AG04450 (cell line): ENCODE measurements around the gene ZBTB7C. TPM values are rescaled to one million over a fixed set of nuclear protein-coding genes. Genes with fewer than 3 reads are reported as not detected.

Experiments
- CTCF ChIA-PET: fragments of 300-600, 350-600 bp; formaldehyde crosslinking; extraction: SDS; loops from one replicate; lab custom pipeline; 2022; ENCODE audit warnings: antibody characterized with exemption, inconsistent platforms; lab: Charles Lee
- POLR2A ChIA-PET: fragments of 350-600 bp; formaldehyde crosslinking; extraction: SDS; loops from one replicate; lab custom pipeline; 2021; ENCODE audit warnings: antibody characterized with exemption, inconsistent platforms; lab: Yijun Ruan, JAX
- DNase-seq: peaks from one replicate; pipeline ENCODE4 v3.0.0-alpha.2; 2011; ENCODE audit warnings: low read depth, low spot score
- H3K27ac ChIP-seq: one replicate; pipeline ENCODE4 v1.5.1; 2012; ENCODE audit warnings: low read depth, low read length, control low read depth
- H3K27me3 ChIP-seq: one replicate; pipeline ENCODE4 v1.6.0; 2012; ENCODE audit warnings: low read length; ENCODE audit not compliant: control insufficient read depth, insufficient read depth
- H3K4me3 ChIP-seq: 2 replicates; pipeline ENCODE4 v1.5.1; 2011; ENCODE audit warnings: mild to moderate bottlenecking, low read depth, low read length, control low read depth
- H3K9me3 ChIP-seq: 2 replicates; pipeline ENCODE4 v1.5.1; 2012; ENCODE audit warnings: low read length; ENCODE audit not compliant: control insufficient read depth, insufficient read depth
- CTCF ChIP-seq: IDR thresholded peaks from 2 replicates; pipeline ENCODE4 v1.5.1; 2011; ENCODE audit warnings: low read depth, low read length, control low read depth, inconsistent platforms
- polyA plus RNA-seq: library from polyadenylated mRNA; depleted of rRNA; stranded (reverse); fragments of >200 nt; gene quantifications from 2 replicates; pipeline ENCODE4 v1.2.3, GENCODE V29; 2011

ZBTB7C gene
- polyA plus RNA-seq, 1 experiment, result not detected

DNA sequence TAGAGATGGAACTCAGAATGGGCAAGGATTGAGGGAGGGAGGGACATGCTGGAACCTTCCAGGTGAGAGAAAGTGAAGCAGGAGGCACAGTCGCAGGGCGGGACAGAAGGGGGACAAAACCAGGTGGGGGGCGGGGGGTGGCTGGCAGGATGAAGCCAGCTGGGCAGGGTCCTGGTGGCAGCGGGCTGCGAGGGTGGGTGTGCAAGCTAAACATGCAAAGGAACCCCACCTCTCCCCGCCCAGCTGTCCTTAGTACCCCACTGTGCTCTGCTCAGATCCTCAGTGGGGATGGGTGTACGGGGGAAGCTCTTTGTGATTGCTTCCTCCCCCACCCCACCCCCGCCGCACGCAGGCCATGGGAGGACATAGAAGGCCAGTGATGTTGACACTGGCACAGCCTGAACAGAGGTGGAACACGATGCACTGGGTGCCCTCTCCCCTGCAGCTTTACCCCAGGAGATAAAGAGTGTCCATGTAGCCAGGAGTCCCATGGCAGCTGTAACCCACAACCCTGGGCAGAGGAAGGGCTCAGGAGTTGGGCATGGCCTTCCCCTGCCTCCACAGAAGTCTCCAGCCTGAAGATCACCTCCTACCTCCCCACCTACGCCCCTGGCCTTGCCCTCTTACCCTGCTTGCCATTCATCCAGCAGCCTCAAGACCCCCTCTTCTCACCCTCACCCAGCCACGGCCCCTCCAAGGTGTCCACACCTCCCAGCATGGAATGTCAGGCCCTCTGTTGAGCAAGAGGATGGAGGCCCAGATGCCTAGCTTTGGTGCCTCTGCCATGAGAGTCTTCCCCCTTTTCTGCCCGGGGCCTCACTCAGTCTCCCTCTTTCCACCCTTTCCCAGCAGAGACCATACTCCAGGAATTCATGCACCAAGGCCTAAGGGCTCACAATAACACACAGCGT, 206.6 kb downstream of the ZBTB7C start:
- Histone ChIP-seq H3K27me3 (peaks cover 7% of the 10 kb centered on the region), H3K27ac (no peak overlapping the region), H3K4me3 (no peak overlapping the region), H3K9me3 (no peaks in the 10 kb centered on the region)
- CTCF ChIA-PET, result no interaction called here
- POLR2A ChIA-PET, result no interaction called here
- TF ChIP-seq CTCF, result no peak
- DNase-seq, result no peak

DNA sequence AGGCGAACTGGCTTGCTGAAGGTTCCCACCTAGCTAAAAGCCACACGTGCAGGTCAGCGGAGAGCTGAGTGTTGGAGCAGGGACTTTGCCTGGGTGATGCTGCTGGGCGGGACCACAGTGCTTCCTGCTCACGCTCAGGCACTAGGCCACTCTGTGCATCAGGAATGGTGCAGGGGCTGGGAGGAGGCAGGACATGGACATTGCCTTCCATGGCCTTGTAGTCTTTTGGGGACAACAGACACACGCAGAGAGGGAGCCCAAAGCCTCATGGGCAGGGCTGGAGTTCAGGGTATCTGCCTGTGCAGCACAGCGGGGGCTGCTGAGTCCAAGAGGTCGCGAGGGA, 207.2 kb downstream of the ZBTB7C start:
- DNase-seq, result no peak
- peaks cover 7% of the 10 kb centered on the region for H3K27me3 ChIP-seq
- no peak overlapping the region for H3K27ac ChIP-seq
- H3K9me3 ChIP-seq, result no peaks in the 10 kb centered on the region
- CTCF ChIA-PET, result no interaction called here
- POLR2A ChIA-PET, result no interaction called here
- no peak for TF ChIP-seq CTCF
- no peak overlapping the region for H3K4me3 ChIP-seq

DNA sequence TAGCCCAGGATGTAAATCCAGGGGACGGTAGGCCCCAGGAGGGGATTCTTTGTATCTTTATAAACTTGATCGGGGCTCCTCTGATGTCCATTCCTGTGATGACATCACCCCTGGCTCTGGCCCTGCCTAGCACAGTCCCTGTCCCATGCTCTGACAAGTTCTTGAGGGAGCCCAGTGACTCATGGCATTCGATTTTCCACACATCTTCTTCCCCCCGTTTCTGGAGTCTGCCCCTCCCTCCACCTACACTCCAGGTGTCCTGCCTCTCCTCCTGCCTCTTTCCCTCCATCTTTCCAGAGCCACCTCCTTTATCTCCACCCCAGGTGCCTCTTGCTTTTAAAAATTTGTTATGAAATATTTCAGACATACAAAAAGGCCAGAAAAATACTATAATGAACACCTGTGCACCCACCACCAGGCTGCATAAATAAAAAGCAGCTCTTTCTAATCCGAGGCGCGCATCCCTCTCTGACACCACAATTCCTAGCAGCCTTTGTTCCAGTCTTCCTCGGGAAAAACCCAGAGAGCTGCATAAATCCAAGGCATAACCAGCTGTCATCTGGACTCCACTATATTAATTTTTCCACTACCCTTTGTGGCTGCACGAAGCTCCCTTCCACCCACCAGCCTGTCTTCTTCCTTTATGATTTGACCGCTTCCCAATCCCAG, 207.7 kb downstream of the ZBTB7C start:
- CTCF ChIA-PET, result no interaction called here
- no peak for DNase-seq
- Histone ChIP-seq H3K27me3 (peaks cover 7% of the 10 kb centered on the region), H3K27ac (no peak overlapping the region), H3K9me3 (no peaks in the 10 kb centered on the region), H3K4me3 (no peak overlapping the region)
- TF ChIP-seq CTCF, result no peak
- POLR2A ChIA-PET, result no interaction called here

GRCh38 chr18:48200631-48201336, 208.4 kb downstream of the ZBTB7C start:
- no peak overlapping the region for H3K4me3 ChIP-seq
- DNase-seq, result no peak

More at GRCh38 chr18:48200631-48201336, 208.4 kb downstream of the ZBTB7C start:
- no peak for TF ChIP-seq CTCF
- Histone ChIP-seq H3K27me3 (peaks cover 7% of the 10 kb centered on the region), H3K9me3 (no peaks in the 10 kb centered on the region), H3K27ac (no peak overlapping the region)
- POLR2A ChIA-PET, result no interaction called here
- CTCF ChIA-PET, result no interaction called here
